Measurements from ENCODE around the gene FRS2. TPM values are rescaled to one million over a fixed set of nuclear protein-coding genes. Genes with fewer than 3 reads are reported as not detected.

The FRS2 gene
- total and polyA plus RNA-seq, 2 donors (not counting 1 experiment from before 2014, with no cell fraction given), result 11.3 to 33.7 TPM

- H2AFZ ChIP-seq (ENCODE audit: insufficient read depth, low read depth, low read length, poor library complexity, severe bottlenecking), result no peak overlapping the region
- H3K36me3 ChIP-seq (replicated peaks in 1 of 2; ENCODE audit: control extremely low read depth in 1 of 2, control insufficient read depth in 1 of 2, extremely low read depth in 1 of 2, insufficient read depth in 2 of 2, low read length in 1 of 2), result no peaks in the 10 kb centered on the region
- 94% methylated on average over 2 of the region's 2 CpGs for WGBS (ENCODE audit: insufficient coverage)
- H3K4me1 ChIP-seq (ENCODE audit: control insufficient read depth in 2 of 2, insufficient read depth in 2 of 2, low read length in 2 of 2), result peaks cover 0 to 6% of the 10 kb centered on the region in 2 donors
- CTCF ChIA-PET, result no interaction called here
- no peak for ATAC-seq (ENCODE audit: low read depth)
- POLR2A ChIA-PET, result no interaction called here
- H3K9me3 ChIP-seq (ENCODE audit: control extremely low read depth in 1 of 3, control insufficient read depth in 2 of 3, insufficient read depth in 1 of 3, low read length in 2 of 3), result peaks cover 0 to 18% (median 6%) of the 10 kb centered on the region in 3 donors
- no peak overlapping the region for H3K4me2 ChIP-seq (replicated peaks; ENCODE audit: low read depth, low read length, poor library complexity, severe bottlenecking)
- no peak overlapping the region for H3K9ac ChIP-seq (ENCODE audit: low read length)
- DNase-seq, result no peak
- H3K4me3 ChIP-seq (ENCODE audit: control extremely low read depth in 1 of 5, extremely low read depth in 1 of 5, insufficient read depth in 1 of 5, low read depth in 2 of 5, low read length in 4 of 5), result no peak overlapping the region
- Mint-ChIP-seq H3K4me3 (no peak overlapping the region), H3K27ac (peak overlapping the region; percentile 7), H3K27me3 (no peaks in the 10 kb centered on the region), H3K4me1 (peaks cover 52% of the 10 kb centered on the region), H3K9me3 (ENCODE audit: insufficient read depth) (peaks cover 18% of the 10 kb centered on the region)
- H4K20me1 ChIP-seq (ENCODE audit: control insufficient read depth, insufficient read depth, low read length, poor library complexity, severe bottlenecking), result peaks cover 67% of the 10 kb centered on the region
- intact Hi-C loops (cut with micrococcal nuclease), result no loop called here
- peaks cover 79% of the 10 kb centered on the region for H3K79me2 ChIP-seq (ENCODE audit: control insufficient read depth, insufficient read depth, low read length)
- H3K27ac ChIP-seq (ENCODE audit: low read length in 2 of 2), result no peak overlapping the region
- H3K27me3 ChIP-seq (replicated peaks in 1 of 4; ENCODE audit: control extremely low read depth in 1 of 4, control insufficient read depth in 3 of 4, insufficient read depth in 4 of 4, low read length in 3 of 4), result no peaks in the 10 kb centered on the region
- no peak for TF ChIP-seq CTCF (IDR thresholded peaks at IDR 0.05)
- no peak for TF ChIP-seq EZH2 (IDR thresholded peaks at IDR 0.05; ENCODE audit: borderline replicate concordance, insufficient read depth, low read depth, low read length, poor library complexity, severe bottlenecking)
Observed at GRCh38 chr12:69524331-69524630, 54.1 kb downstream of the FRS2 start.

GRCh38 chr12:69524755-69525469 is 54.7 kb downstream of the FRS2 start:
- no peak for ATAC-seq (ENCODE audit: low read depth)
- Histone ChIP-seq H3K27ac (ENCODE audit: low read length in 2 of 2) (no peak overlapping the region), H3K79me2 (ENCODE audit: control insufficient read depth, insufficient read depth, low read length) (peaks cover 74% of the 10 kb centered on the region), H3K4me2 (replicated peaks; ENCODE audit: low read depth, low read length, poor library complexity, severe bottlenecking) (no peak overlapping the region), H3K9me3 (ENCODE audit: control extremely low read depth in 1 of 3, control insufficient read depth in 2 of 3, insufficient read depth in 1 of 3, low read length in 2 of 3) (peaks cover 0 to 18% (median 6%) of the 10 kb centered on the region in 3 donors), H3K4me1 (ENCODE audit: control insufficient read depth in 2 of 2, insufficient read depth in 2 of 2, low read length in 2 of 2) (peaks cover 0 to 6% of the 10 kb centered on the region in 2 donors), H3K27me3 (replicated peaks in 1 of 4; ENCODE audit: control extremely low read depth in 1 of 4, control insufficient read depth in 3 of 4, insufficient read depth in 4 of 4, low read length in 3 of 4) (no peaks in the 10 kb centered on the region), H3K9ac (ENCODE audit: low read length) (no peak overlapping the region), H3K4me3 (ENCODE audit: control extremely low read depth in 1 of 5, extremely low read depth in 1 of 5, insufficient read depth in 1 of 5, low read depth in 2 of 5, low read length in 4 of 5) (no peak overlapping the region), H3K36me3 (replicated peaks in 1 of 2; ENCODE audit: control extremely low read depth in 1 of 2, control insufficient read depth in 1 of 2, extremely low read depth in 1 of 2, insufficient read depth in 2 of 2, low read length in 1 of 2) (no peaks in the 10 kb centered on the region), H4K20me1 (ENCODE audit: control insufficient read depth, insufficient read depth, low read length, poor library complexity, severe bottlenecking) (peaks cover 67% of the 10 kb centered on the region), H2AFZ (ENCODE audit: insufficient read depth, low read depth, low read length, poor library complexity, severe bottlenecking) (no peak overlapping the region)
- CTCF ChIA-PET, result no interaction called here
- H3K4me3 Mint-ChIP-seq, result no peak overlapping the region
- POLR2A ChIA-PET, result no interaction called here
- no peak overlapping the region for H3K27ac Mint-ChIP-seq
- peaks cover 47% of the 10 kb centered on the region for H3K4me1 Mint-ChIP-seq
- intact Hi-C loops (cut with micrococcal nuclease), result no loop called here
- TF ChIP-seq EZH2 (IDR thresholded peaks at IDR 0.05; ENCODE audit: borderline replicate concordance, insufficient read depth, low read depth, low read length, poor library complexity, severe bottlenecking) (no peak), CTCF (IDR thresholded peaks at IDR 0.05) (no peak)
- H3K27me3 Mint-ChIP-seq, result no peaks in the 10 kb centered on the region
- no peak for DNase-seq
- peaks cover 18% of the 10 kb centered on the region for H3K9me3 Mint-ChIP-seq (ENCODE audit: insufficient read depth)
- WGBS (ENCODE audit: insufficient coverage), result 90% methylated on average over 2 of the region's 2 CpGs
